ENCODE results near the gene TBC1D4.
"Not testable (repeated sequence)": the region's sequence is repeated elsewhere in the genome, so short reads cannot be mapped to it uniquely, and the experiment has no call there.

TBC1D4 gene

DNA sequence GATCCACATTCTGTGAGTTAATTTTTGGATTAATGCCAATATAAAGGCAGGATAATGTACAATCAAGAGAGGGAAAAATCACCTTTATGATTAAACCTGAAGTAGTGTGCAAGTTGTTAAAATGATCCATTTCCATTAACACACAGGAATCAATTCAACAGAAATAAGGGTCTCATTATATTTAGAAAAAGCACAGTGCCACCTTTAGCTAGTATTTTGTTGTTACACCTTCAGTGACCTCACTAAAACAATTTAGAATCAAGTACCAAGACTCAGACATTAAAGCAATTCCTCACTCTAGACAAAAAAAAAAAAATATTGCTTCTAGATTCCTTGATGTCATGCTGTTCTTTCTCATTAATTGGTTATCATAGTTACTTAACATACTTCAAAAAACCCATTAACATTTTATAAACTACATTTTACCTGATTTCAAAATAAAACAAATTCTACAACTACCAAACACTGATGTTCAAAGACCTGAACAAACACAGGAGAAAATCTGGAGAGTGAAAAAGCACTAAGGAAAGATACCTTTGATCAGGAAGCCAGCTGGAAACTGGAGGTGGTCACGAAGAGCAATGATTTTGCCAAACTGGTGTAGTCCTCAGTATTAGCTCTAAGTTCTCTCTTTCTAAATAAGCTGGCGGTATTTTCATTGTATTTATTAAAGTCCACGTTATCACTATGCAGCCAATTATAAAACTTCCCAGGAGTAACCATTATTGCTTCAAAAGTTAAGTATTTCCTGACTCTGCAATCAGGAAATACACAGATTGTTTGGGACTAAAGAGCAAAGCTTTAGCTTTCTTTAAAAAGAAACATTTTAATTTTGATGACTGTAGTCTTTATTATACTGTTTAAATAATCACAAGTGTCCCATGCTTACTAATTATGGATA lies 115.3 kb downstream of the TBC1D4 start:
- no peaks in the 10 kb centered on the region for H3K27me3 Mint-ChIP-seq
- no peaks in the 10 kb centered on the region for H3K36me3 Mint-ChIP-seq
- no peaks in the 10 kb centered on the region for H3K9me3 Mint-ChIP-seq
- H3K27ac Mint-ChIP-seq, result peak overlapping the region; percentile 34
- peak overlapping the region in 1 of 2 donors; percentile 45 for H3K4me3 Mint-ChIP-seq
- H3K4me1 Mint-ChIP-seq, result peaks cover 11 to 18% of the 10 kb centered on the region in 2 donors
- no peak for ATAC-seq (replicated peaks)
- DNase-seq, result no peak

DNA sequence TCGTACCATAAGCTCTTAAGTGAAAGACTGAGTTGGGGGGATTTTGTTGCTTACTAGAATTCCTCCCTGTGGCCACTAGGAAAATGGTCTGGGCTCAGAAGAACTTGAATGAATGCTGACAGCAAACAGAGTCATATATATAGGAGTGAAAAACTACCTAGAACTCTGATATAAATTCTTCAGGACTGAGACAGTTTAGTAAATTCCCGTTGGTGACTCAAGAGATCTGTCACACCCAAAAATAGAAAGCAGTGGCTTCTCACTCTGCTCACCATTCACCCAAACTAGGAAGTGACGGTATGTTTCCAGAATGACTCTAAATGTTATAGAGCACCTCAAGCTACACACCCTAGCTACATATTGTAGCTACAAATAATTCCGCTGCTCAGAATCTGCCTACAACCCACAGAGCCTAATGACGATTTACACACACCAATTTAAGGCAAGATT lies 116.2 kb downstream of the TBC1D4 start:
- H3K27ac Mint-ChIP-seq, result peak overlapping the region; percentile 53
- no peaks in the 10 kb centered on the region for H3K9me3 Mint-ChIP-seq
- ATAC-seq (replicated peaks) (peak; percentile 94 to 98), DNase-seq (peak; percentile 23)
- peak overlapping the region; percentile 32 to 45 for H3K4me3 Mint-ChIP-seq
- peaks cover 11 to 18% of the 10 kb centered on the region in 2 donors for H3K4me1 Mint-ChIP-seq
- no peaks in the 10 kb centered on the region for H3K36me3 Mint-ChIP-seq
- H3K27me3 Mint-ChIP-seq, result no peaks in the 10 kb centered on the region

DNA sequence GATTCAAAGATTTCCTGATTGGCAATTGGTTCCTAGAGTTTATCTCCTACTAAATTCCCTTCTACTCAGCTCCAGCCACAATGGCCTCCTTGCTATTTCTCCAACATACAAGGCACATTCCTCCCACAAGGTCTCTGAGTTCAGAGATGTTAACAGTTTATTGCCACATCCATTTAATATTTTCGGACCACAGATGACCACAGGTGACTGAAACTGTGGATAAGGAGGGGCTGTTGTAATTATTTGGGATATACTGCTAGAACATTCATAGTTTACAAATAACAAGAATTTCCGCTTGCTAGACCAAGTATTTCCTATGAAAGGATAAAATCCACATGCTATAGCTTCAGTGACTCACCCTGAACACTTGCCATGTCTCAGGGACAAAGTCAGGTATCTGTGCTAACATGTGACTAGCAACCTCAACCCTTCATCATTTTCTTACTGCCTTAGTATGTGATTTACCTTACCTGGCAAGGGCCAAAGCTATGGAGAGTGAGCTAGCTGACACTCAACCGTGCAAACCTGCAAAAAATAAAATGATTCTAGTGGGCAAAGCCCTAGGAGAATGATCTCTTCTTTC lies 117.7 kb downstream of the TBC1D4 start:
- Mint-ChIP-seq H3K4me1 (peaks cover 13 to 18% of the 10 kb centered on the region in 2 donors), H3K27ac (no peak overlapping the region), H3K36me3 (no peaks in the 10 kb centered on the region), H3K9me3 (no peaks in the 10 kb centered on the region), H3K4me3 (no peak overlapping the region), H3K27me3 (no peaks in the 10 kb centered on the region)
- DNase-seq (no peak), ATAC-seq (replicated peaks) (no peak)

DNA sequence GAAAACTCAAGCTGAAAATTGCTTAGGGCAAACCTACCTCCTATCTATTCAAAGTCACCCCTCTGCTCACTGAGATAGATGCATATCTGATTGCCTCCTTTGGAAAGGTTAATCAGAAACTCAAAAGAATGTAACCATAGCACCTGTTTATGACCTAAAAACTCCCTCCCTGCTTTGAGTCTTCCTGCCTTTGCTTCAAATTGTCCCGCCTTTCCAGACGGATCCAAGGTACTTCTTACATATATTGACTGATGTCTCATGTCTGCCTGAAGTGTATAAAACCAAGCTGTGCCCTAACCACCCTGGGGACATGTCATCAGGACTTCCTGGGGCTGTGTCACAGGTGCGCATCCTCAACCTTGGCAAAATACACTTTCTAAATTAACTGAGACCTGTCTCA lies 118.6 kb downstream of the TBC1D4 start:
- no peaks in the 10 kb centered on the region for H3K9me3 Mint-ChIP-seq
- no peak overlapping the region for H3K4me3 Mint-ChIP-seq
- ATAC-seq (replicated peaks) (no peak), DNase-seq (no peak)
- H3K27me3 Mint-ChIP-seq, result no peaks in the 10 kb centered on the region
- H3K27ac Mint-ChIP-seq, result no peak overlapping the region
- H3K4me1 Mint-ChIP-seq, result peaks cover 13 to 18% of the 10 kb centered on the region in 2 donors
- no peaks in the 10 kb centered on the region for H3K36me3 Mint-ChIP-seq

DNA sequence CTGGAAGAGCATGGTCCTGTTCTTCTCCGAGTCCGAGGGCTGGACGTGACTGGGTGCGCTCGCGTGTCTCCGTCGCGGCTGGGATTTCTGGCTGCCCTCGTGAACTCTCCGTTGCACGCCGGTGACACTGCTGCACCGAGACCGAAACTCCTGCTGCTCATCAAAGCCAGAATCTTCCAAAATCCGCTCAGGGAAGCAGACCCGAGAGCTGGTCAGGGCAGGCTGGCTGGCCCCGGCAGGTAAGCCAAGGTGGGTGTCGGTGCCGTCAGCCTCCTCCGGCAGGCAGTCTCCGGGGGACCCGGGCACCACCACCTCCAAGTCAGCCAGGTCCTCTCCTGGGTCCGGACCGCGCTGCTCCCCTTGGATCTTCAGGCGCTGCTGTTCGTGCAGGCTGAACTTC lies 119.9 kb downstream of the TBC1D4 start:
- Mint-ChIP-seq H3K27ac (no peak overlapping the region), H3K4me3 (no peak overlapping the region), H3K27me3 (no peaks in the 10 kb centered on the region), H3K9me3 (no peaks in the 10 kb centered on the region), H3K36me3 (no peaks in the 10 kb centered on the region), H3K4me1 (peaks cover 16 to 28% of the 10 kb centered on the region in 2 donors)
- DNase-seq, result no peak
- ATAC-seq (replicated peaks), result no peak

DNA sequence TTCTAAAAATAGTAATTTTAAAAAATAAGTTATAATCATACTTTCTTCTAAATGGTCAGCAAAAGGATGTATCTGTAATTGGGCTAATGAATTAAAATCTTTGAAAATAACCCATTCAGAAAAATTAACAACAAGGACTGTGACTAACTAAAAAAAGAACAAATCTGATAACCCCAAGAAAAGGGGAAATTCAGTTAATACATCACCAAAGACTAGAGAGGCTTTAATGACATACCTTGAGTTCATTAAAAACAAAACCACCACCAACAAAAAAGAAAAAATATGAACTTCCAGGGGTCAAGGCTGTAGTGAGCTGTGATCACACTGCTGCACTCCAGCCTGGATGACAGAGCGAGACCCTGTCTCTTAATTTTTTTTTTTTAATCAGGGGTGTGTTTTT lies 121.8 kb downstream of the TBC1D4 start:
- H3K4me3 Mint-ChIP-seq, result no peak overlapping the region
- no peak overlapping the region for H3K27ac Mint-ChIP-seq
- peaks cover 9 to 17% of the 10 kb centered on the region in 2 donors for H3K4me1 Mint-ChIP-seq
- H3K27me3 Mint-ChIP-seq, result no peaks in the 10 kb centered on the region
- DNase-seq, result no peak
- H3K9me3 Mint-ChIP-seq, result no peaks in the 10 kb centered on the region
- peak in 1 of 2 donors; percentile 28 for ATAC-seq (replicated peaks)
- no peaks in the 10 kb centered on the region for H3K36me3 Mint-ChIP-seq

DNA sequence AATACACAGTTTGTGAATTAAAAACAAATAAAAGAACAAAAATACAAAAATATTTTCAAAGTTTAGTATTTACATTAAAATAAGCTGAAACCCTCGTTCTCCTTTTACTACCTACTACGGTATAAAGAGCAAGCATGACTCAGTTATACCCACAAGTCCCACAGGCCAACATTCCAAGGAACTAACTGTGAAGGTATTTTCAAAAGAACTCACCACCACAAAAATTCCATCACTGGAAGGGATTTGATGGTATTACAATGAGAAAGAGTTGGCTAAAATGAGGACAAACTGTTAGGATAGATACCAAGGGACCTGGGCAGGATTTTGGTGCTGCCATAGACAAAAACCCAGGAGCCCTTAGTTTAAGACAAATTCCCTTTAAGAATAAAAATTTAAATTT lies 122.7 kb downstream of the TBC1D4 start:
- DNase-seq (no peak), ATAC-seq (replicated peaks) (no peak)
- Mint-ChIP-seq H3K27ac (no peak overlapping the region), H3K36me3 (no peaks in the 10 kb centered on the region), H3K4me1 (peaks cover 8 to 15% of the 10 kb centered on the region in 2 donors), H3K27me3 (no peaks in the 10 kb centered on the region), H3K9me3 (no peaks in the 10 kb centered on the region), H3K4me3 (no peak overlapping the region)

DNA sequence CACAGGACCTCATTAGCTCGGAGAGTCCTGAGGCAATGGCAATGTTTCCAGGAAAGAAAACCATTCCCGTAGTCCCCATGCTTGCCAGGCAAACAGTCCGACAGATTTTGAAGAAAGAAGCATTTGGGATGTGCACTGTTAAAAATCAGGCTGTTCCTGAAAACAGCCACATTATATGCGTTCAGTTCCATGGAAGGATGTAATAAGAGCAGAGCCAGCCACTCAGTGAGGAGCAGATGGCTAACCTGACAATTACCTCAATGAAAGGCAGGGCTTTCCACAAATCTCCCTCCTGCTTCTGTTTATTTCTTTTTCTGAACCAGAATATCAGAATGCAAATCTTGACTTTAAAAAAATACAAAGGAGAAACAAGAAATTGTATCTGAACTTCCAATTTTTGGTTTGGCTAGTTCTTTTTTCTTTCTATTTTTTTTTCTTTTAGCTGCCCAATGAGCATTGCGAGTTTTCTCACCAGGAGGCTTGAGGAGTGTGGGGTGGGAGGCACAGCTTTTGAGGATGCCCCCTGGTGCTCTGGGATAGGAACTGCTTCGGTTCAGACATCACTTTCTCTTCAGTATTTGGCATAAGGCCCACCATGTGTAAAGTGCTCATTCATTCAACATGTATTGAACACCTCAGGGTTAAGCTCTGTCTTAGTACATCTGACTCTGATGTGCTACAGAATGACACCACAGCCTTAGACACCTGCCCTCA lies 124.2 kb downstream of the TBC1D4 start:
- DNase-seq (peak; percentile 34), ATAC-seq (replicated peaks) (peak; percentile 95 to 96)
- Mint-ChIP-seq H3K4me3 (no peak overlapping the region), H3K27me3 (no peaks in the 10 kb centered on the region), H3K27ac (peak overlapping the region; percentile 44), H3K36me3 (no peaks in the 10 kb centered on the region), H3K9me3 (no peaks in the 10 kb centered on the region), H3K4me1 (peaks cover 5 to 10% of the 10 kb centered on the region in 2 donors)

DNA sequence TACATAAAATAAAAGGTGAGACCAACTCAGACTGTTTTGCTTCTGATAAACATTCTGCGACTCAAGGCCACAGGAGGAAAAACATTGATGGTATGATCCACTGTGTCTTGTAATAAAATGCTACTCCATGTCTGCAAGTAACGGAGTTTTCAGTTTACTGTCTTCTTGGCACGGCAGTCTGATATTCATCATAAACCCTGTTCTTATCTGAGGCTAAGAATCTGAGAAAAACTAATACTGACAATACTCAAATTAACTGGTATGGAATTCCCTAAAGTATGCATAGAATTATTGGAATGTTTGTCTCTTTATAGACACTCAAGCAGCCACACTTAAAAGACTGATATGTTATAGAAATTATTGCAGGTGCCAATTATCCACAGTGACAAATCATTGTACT lies 125.5 kb downstream of the TBC1D4 start:
- no peaks in the 10 kb centered on the region for H3K9me3 Mint-ChIP-seq
- no peak overlapping the region for H3K4me3 Mint-ChIP-seq
- ATAC-seq (replicated peaks) (no peak), DNase-seq (no peak)
- no peaks in the 10 kb centered on the region for H3K27me3 Mint-ChIP-seq
- H3K36me3 Mint-ChIP-seq, result no peaks in the 10 kb centered on the region
- H3K4me1 Mint-ChIP-seq, result peaks cover 5 to 10% of the 10 kb centered on the region in 2 donors
- H3K27ac Mint-ChIP-seq, result no peak overlapping the region

DNA sequence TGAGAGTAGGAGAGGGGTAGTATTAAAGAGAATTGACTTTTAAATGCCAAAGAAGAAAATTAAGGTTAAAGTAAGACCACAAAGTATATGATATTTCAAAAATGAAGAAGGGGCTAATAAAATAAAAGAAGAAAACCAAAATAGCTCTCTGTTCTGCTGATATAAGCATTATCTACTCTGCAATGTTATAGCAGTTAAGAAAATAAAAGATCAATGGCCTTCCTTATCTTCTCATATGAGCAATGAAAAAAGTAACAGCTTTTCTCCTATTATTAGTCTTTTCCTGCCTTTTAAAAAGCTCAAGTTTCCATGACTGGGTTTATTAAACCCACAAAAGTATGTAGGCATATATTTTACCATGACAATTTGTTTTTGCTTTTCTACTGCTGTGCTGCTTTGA lies 126.4 kb downstream of the TBC1D4 start:
- Mint-ChIP-seq H3K36me3 (no peaks in the 10 kb centered on the region), H3K27me3 (no peaks in the 10 kb centered on the region), H3K4me3 (no peak overlapping the region), H3K4me1 (peaks cover 5 to 10% of the 10 kb centered on the region in 2 donors), H3K9me3 (no peaks in the 10 kb centered on the region), H3K27ac (no peak overlapping the region)
- DNase-seq, result no peak
- no peak for ATAC-seq (replicated peaks)

DNA sequence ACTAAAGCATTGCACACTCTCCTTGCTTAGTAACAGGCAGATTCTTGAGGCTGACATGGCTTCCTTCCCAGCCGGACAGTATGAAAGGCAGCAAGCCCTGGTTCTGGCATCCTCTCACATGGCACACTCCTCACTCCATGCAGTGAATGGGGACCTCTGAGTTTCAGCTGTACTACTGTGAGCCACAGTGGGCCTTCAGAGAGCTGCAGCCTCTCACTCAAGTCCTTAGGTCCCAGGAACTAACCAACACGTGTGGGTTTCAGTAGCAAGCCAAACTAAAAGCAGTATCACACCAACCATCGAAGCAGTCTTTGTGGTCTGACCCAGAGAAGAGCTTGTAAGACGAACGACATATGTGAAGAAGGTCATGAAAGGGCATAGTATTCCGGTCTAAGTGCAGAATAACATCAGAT lies 128.2 kb downstream of the TBC1D4 start:
- H3K36me3 Mint-ChIP-seq, result no peaks in the 10 kb centered on the region
- ATAC-seq (replicated peaks) (peak in 1 of 2 donors; percentile 38), DNase-seq (no peak)
- no peak overlapping the region for H3K4me3 Mint-ChIP-seq
- H3K4me1 Mint-ChIP-seq, result peaks cover 3 to 10% of the 10 kb centered on the region in 2 donors
- H3K27me3 Mint-ChIP-seq, result no peaks in the 10 kb centered on the region
- no peaks in the 10 kb centered on the region for H3K9me3 Mint-ChIP-seq
- H3K27ac Mint-ChIP-seq, result no peak overlapping the region

DNA sequence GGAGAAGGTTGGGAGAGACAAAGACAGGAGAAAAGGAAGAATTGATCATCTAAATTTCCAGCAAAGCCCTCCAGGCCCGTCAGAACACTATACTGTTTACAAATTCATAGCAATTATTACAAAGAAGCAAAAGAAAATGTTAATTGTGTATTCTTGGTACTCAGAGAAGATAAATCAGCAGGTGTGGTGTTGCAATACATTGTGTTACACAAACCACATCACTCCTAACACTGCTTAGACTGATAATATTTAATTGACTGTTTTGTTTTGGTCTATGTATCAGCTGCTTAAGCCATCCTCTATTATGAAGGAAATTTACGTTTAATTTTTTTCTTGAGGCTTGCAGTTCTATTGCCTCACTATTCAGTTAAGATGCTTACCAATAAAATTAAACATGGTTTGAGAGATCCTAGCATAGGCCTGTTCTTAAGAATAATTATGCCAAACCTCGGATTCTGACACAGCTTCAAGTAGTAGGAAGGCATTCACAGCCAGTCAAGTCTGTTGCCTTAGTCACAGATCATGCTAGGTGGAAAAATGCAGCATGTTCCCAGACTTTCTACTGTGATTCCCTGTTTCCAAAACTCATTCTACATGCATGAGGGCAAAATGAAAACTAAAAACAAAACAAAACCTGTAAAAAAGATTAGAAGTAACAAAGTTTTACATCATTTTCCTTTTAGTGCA lies 129.2 kb downstream of the TBC1D4 start:
- Mint-ChIP-seq H3K27ac (no peak overlapping the region), H3K4me3 (no peak overlapping the region), H3K36me3 (no peaks in the 10 kb centered on the region), H3K27me3 (no peaks in the 10 kb centered on the region), H3K4me1 (peaks cover 0 to 6% of the 10 kb centered on the region in 2 donors), H3K9me3 (no peaks in the 10 kb centered on the region)
- ATAC-seq (replicated peaks) (no peak), DNase-seq (no peak)

DNA sequence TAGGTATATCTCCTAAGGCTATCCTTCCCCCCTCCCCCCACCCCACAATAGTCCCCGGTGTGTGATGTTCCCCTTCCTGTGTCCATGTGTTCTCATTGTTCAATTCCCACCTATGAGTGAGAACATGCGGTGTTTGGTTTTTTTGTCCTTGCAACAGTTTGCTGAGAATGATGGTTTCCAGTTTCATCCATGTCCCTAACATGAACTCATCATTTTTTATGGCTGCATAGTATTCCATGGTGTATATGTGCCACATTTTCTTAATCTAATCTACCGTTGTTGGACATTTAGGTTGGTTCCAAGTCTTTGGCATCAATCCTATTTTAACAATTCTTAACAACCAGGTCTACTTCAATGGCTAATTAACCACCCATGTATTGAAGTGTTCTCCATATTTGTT lies 130.4 kb downstream of the TBC1D4 start:
- not testable (repeated sequence) for H3K4me1 Mint-ChIP-seq; H3K27ac Mint-ChIP-seq; DNase-seq; H3K4me3 Mint-ChIP-seq; H3K9me3 Mint-ChIP-seq; H3K36me3 Mint-ChIP-seq; ATAC-seq (replicated peaks); H3K27me3 Mint-ChIP-seq

DNA sequence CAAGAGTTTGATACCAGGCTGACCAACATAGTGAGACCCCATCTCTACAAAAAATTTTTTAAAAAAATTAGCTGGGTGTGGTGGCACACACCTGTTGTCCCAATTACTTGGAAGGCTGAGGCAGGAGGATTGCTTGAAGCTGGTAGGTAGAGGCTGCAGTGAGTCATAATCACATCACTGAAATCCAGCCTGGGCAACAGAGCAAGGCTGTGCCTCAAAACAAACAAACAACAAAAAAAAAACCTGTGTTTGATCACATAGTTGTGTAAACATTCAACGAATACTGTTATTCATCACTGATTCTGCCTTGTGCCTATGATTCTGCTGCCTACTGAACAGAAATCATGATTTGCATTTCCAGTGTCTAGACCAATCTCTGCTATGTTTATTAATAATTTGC lies 134.0 kb downstream of the TBC1D4 start:
- H3K9me3 Mint-ChIP-seq, result no peaks in the 10 kb centered on the region
- DNase-seq, result no peak
- H3K36me3 Mint-ChIP-seq, result no peaks in the 10 kb centered on the region
- H3K4me1 Mint-ChIP-seq, result no peaks in the 10 kb centered on the region
- no peak overlapping the region for H3K27ac Mint-ChIP-seq
- H3K4me3 Mint-ChIP-seq, result no peak overlapping the region
- no peaks in the 10 kb centered on the region for H3K27me3 Mint-ChIP-seq
- ATAC-seq (replicated peaks), result no peak

Measured in stimulated activated naive B cell treated with anti-CD40 and anti-IgM and Interleukin-4, amounts not matched to agents 10 μg/mL and 1 μg/mL and 100 μg/mL, for 72 hours (primary cell).